RCC 7860 (cell line): ENCODE results near the gene BAZ1A.
"Not testable (repeated sequence)": the region's sequence is repeated elsewhere in the genome, so short reads cannot be mapped to it uniquely, and the experiment has no call there.

Source experiments
- DNase-seq: peaks from one replicate; pipeline ENCODE4 v3.0.0-alpha.2; 2015; ENCODE audit warnings: low spot score
- FAIRE-seq: peaks from 2 replicates; lab custom pipeline; 2012; peaks lifted over from hg19 to GRCh38; lab: Jason Lieb, UNC

Gene BAZ1A

DNA sequence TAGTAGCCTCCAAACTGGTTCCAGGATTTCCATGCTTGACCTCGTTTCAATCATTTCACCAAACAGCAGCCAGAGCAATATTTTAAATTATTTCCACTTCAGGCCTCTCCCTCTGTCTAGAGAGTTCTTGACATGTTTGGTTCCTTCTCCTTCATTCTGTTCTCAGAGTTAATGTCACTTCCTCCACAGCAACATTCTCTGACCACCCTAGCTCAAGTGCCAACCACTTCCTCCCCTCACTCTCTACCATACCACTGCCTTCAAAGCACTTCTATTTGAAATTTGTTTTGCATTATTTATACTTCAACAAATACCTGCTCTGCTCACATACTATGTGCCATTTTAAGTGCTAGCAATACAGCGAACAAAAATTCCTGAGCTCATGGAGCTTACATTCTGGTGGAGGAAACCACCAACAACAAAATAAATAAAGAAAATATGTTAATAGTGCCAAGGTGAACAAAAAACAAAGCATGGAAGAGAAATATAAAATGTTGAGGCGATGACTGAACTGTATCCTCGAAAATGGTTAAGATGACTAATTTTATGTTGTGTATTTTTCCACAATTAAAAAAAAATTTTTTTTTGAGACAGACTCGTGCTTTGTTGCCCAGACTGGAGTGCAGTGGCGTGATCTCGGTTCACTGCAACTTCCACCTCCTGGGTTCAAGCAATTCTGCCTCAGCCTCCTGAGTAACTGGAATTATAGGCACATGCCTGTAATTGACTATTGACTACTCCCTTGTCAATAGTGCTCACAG is 17.3 kb downstream of the BAZ1A start:
- no peak for DNase-seq

DNA sequence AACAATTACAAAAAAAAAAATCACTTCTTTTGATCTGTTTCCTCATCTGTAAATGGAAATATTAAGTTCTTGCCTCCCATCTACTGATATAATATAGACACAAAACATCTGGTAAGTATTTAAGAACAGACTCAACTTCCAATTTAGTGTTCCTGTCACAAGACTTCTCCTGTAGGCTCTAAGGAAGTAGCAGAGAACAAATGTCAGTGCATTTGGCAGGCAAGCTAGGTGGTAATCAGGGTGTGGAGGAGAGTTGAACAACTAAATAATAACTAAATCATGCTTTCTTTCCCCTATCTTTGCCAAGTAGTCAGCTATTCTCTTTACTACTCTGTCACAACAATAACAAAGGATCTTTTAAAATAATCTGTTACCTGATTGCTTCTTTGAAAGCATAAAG is 22.1 kb downstream of the BAZ1A start:
- no peak for FAIRE-seq

More for the DNA sequence above, 17.3 kb downstream of the BAZ1A start:
- FAIRE-seq: no peak

GRCh38 chr14:34851395-34851794 is 23.8 kb downstream of the BAZ1A start:
- no peak for FAIRE-seq
- no peak for DNase-seq

More for the DNA sequence above, 22.1 kb downstream of the BAZ1A start:
- DNase-seq: no peak

GRCh38 chr14:34845869-34846268 is 29.3 kb downstream of the BAZ1A start:
- DNase-seq (no peak), FAIRE-seq (no peak)

DNA sequence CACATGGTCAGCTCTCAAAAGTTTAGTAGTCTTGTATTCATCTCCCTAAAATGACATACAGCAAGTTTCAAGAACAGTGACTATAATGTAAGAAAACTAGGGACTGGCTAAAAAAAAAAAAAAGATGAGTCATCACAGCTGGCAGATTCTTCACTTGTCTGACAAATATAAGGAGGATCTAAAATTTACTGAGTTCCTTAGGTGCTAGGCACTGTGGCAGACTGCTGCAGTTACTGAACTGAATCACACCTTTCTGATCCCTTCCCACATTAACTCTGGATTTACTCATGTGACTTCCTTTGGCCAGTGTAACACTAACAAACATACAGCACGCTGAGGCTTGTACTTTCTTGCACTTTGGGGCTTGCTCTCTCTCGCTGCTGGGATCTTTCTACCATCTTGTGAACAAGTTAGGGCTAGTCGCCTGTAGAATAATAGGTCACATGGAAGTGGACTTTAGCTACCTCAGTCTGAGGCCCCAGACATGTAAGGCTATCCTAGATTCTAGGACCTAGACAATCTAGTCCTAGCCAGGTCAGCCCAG is 32.1 kb downstream of the BAZ1A start:
- FAIRE-seq: peak; percentile 73
- peak; percentile 63 for DNase-seq

GRCh38 chr14:34837801-34838322 is 37.3 kb downstream of the BAZ1A start:
- DNase-seq (no peak), FAIRE-seq (no peak)

DNA sequence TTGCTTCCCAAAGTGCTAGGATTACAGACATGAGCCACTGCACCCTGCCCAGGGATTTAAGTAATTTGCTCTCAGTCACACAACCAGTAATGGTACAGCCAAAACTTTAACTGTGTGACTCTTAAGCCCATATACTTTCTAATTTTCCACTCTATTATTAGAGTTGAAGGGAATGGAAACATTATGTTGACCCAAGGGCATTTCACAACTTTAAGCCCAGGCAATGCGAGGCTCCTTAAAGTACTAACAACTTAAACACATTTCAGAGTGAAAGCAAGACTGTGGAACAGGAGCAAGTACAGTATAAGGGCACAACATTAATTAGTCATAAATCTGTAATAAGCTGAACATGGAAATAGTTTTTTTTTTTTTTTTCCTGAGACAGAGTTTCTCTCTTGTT is 39.8 kb downstream of the BAZ1A start:
- FAIRE-seq: no peak
- no peak for DNase-seq

- DNase-seq (no peak), FAIRE-seq (no peak)
These were observed 41.3 kb downstream of the BAZ1A start for GRCh38 chr14:34833549-34834523.

- DNase-seq (no peak), FAIRE-seq (no peak)
These were observed 48.5 kb downstream of the BAZ1A start for GRCh38 chr14:34826661-34827060.

- DNase-seq (no peak), FAIRE-seq (no peak)
These were observed 50.3 kb downstream of the BAZ1A start for GRCh38 chr14:34824826-34825225.

DNA sequence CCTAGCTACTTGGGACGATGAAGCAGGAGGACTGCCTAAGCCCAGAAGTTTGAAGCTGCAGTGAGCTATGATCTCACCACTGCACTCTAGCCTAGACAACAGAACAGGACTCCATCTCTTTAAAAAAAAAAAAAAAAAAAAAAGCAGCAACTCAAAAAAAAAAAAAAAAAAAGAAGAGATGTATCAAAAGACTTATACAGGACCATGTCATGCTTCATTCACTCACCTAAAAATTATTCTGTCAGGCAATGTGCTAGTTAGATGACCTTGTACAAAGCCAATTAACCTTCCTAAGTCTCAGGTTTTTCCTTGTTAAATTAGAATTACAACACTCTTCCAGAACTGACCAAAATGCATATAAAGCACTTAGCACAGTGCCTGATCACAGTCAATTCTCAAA is 50.9 kb downstream of the BAZ1A start:
- DNase-seq: no peak
- FAIRE-seq: no peak

- DNase-seq (no peak), FAIRE-seq (no peak)
These were observed 57.4 kb downstream of the BAZ1A start for GRCh38 chr14:34817768-34818167.

DNA sequence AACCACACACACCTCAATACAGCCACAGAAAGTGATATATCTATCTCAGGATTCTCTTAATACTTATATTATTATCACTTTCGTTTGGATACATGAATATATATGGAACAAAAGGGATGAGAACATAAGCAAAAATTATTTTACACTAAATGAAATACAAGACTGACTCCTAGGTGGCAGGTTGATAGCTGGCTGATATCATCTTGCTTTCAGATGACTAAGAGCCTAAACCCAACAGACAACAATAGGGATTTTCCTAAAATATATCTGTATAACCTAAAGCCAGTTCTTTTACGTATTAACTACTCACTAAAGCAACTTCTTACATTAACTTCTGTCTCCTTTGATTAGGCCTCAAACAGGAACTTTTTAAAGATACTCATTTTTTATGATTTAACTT is 65.1 kb downstream of the BAZ1A start:
- FAIRE-seq: no peak
- no peak for DNase-seq

DNA sequence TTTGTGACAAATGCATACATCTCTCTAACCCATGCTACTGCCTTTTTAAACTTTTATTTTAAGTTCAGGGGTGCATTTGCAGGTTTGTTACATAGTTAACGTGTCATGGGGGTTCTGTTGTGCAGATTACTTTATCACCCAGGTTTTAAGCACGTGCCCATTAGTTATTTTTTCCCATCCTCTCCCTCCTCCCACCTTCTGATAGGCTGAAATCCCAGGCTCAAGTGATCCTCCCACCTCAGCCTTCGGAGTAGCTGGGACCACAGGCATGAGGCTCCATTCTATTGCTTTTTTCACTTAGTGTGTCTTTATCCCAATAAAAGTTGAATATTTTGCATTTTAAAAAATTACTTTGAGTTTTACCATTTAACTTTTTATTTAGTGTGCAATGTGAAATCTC is 68.9 kb downstream of the BAZ1A start:
- FAIRE-seq (no peak), DNase-seq (no peak)

- DNase-seq (no peak), FAIRE-seq (no peak)
These were observed 70.2 kb downstream of the BAZ1A start for GRCh38 chr14:34804933-34805332.

GRCh38 chr14:34798861-34799260 is 76.3 kb downstream of the BAZ1A start:
- DNase-seq, FAIRE-seq: not testable (repeated sequence)

- no peak for DNase-seq
- no peak for FAIRE-seq
These were observed 77.2 kb downstream of the BAZ1A start for GRCh38 chr14:34797747-34798583.

DNA sequence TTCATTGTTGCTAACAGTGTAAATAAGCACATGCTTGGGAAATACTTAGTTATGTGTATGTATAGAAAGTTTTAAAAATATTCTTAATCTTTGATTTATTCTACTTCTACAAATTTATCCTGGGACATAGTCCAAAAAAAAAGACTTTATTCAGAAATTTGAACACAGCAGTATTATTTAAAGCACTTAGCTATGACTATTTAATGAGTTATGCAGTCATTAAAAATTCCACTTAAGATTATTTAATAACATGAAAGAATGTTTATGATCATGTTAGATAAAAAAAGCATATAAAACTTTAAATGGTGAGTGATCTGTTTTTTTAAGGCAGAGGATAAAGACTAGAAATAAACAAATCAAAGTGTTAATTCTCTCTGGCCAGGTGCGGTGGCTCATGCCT is 78.3 kb downstream of the BAZ1A start:
- FAIRE-seq (no peak), DNase-seq (no peak)

DNA sequence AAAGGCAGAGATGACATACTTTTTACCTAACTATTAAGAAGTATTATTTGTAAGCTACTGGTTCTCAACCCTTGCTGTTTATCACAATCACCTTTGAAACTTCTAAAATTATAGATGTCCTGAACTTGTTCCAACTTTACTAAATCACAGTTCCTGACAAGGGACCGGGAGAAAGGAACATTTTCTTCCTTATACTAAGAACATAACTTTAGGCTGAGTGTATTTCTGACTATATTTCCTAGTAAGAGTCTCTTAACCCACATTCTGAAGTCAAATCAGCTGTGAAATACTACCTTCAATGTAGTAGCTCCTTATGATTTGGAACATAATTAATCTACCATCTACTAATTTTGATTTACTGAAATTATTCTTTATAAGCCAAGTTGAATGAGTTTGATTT is 80.2 kb downstream of the BAZ1A start:
- DNase-seq (no peak), FAIRE-seq (no peak)

- no peak for FAIRE-seq
- DNase-seq: no peak
These were observed 80.9 kb downstream of the BAZ1A start for GRCh38 chr14:34794217-34794616.
